OCI-LY1 (cell line): ENCODE data around the gene SIRPA.

Experiments
- H2AFZ ChIP-seq: fragments of 200-600 bp; sonication (generic), shearing (Covaris generic); 2 replicates; pipeline ENCODE4 v1.6.0; 2014; ENCODE audit warnings: antibody characterized with exemption, mild to moderate bottlenecking, low read length
- H3F3A ChIP-seq: fragments of 200-600 bp; sonication (generic), shearing (Covaris generic); 2 replicates; pipeline ENCODE4 v1.6.0; 2014; ENCODE audit warnings: mild to moderate bottlenecking, antibody characterized with exemption, low read length, moderate library complexity; ENCODE audit not compliant: insufficient read depth
- H3K27ac ChIP-seq: fragments of 200-600 bp; sonication (generic); 2 replicates; pipeline ENCODE4 v1.5.1; 2014; ENCODE audit warnings: low read length, mixed run types, mild to moderate bottlenecking, low read depth; ENCODE audit not compliant: poor library complexity, severe bottlenecking
- H3K27me3 ChIP-seq: fragments of 200-600 bp; sonication (generic); 2 replicates; pipeline ENCODE4 v1.6.0; 2014; ENCODE audit warnings: antibody characterized with exemption, mild to moderate bottlenecking, low read length, moderate library complexity; ENCODE audit not compliant: insufficient read depth
- H3K36me3 ChIP-seq: fragments of 200-600 bp; sonication (generic); 2 replicates; pipeline ENCODE4 v1.6.1; 2014; ENCODE audit warnings: mild to moderate bottlenecking, antibody characterized with exemption, low read length, moderate library complexity, mixed read lengths; ENCODE audit not compliant: insufficient read depth
- H3K4me1 ChIP-seq: fragments of 200-600 bp; sonication (generic); 2 replicates; pipeline ENCODE4 v1.5.1; 2014; ENCODE audit warnings: mild to moderate bottlenecking, low read length, moderate library complexity; ENCODE audit not compliant: insufficient read depth, severe bottlenecking
- H3K4me2 ChIP-seq: fragments of 200-600 bp; sonication (generic), shearing (Covaris generic); 2 replicates; pipeline ENCODE4 v1.6.1; 2014; ENCODE audit warnings: low read length
- H3K4me3 ChIP-seq: fragments of 200-600 bp; sonication (generic); 2 replicates; pipeline ENCODE4 v1.5.1; 2014; ENCODE audit warnings: low read length, low read depth, mild to moderate bottlenecking, mixed read lengths; ENCODE audit not compliant: poor library complexity, severe bottlenecking
- H3K79me2 ChIP-seq: fragments of 200-600 bp; shearing (Covaris generic); 2 replicates; pipeline ENCODE4 v1.6.1; 2016; ENCODE audit warnings: mixed run types, low read length, mixed read lengths; ENCODE audit not compliant: insufficient read depth
- H3K9ac ChIP-seq: fragments of 200-600 bp; sonication (generic), shearing (Covaris generic); 2 replicates; pipeline ENCODE4 v1.6.1; 2014; ENCODE audit warnings: mild to moderate bottlenecking, low read length, mixed read lengths
- H3K9me2 ChIP-seq: fragments of 200-600 bp; sonication (generic), shearing (Covaris generic); 2 replicates; pipeline ENCODE4 v1.6.1; 2014; ENCODE audit warnings: low read depth, mild to moderate bottlenecking, low read length, mixed read lengths
- H3K9me3 ChIP-seq: fragments of 200-600 bp; shearing (Covaris generic); 2 replicates; pipeline ENCODE4 v1.6.1; 2014; ENCODE audit warnings: low read length, mixed read lengths
- H4K20me1 ChIP-seq: fragments of 200-600 bp; sonication (generic), shearing (Covaris generic); 2 replicates; pipeline ENCODE4 v1.6.0; 2016; ENCODE audit warnings: mild to moderate bottlenecking, low read length; ENCODE audit not compliant: insufficient read depth
- CTCF ChIP-seq: fragments of 200-600 bp; sonication (generic), shearing (Covaris generic); IDR thresholded peaks from 2 replicates; pipeline ENCODE4 v1.5.1; 2017; ENCODE audit warnings: mild to moderate bottlenecking, antibody characterized with exemption, low read length, moderate library complexity, mixed read lengths
- EZH2 ChIP-seq: fragments of 200-600 bp; sonication (generic), shearing (Covaris generic); IDR thresholded peaks from 2 replicates; pipeline ENCODE4 v1.8.0; 2017; ENCODE audit warnings: borderline replicate concordance, mixed run types, mild to moderate bottlenecking, antibody characterized with exemption, low read length, moderate library complexity, mixed read lengths

Gene SIRPA

GRCh38 chr20:1897965-1898464, 2.8 kb downstream of the SIRPA start:
- Histone ChIP-seq H3K4me2 (no peak overlapping the region), H3K9me2 (no peaks in the 10 kb centered on the region), H3K4me1 (peaks cover 10% of the 10 kb centered on the region), H3K79me2 (no peaks in the 10 kb centered on the region), H3K36me3 (no peaks in the 10 kb centered on the region), H4K20me1 (no peaks in the 10 kb centered on the region), H3F3A (no peaks in the 10 kb centered on the region), H2AFZ (no peak overlapping the region), H3K9ac (no peak overlapping the region), H3K9me3 (no peaks in the 10 kb centered on the region), H3K4me3 (no peak overlapping the region), H3K27ac (no peak overlapping the region), H3K27me3 (no peaks in the 10 kb centered on the region; the same call in 1 of the 2 replicates)
- no peak for TF ChIP-seq EZH2

GRCh38 chr20:1898482-1899240, 3.5 kb downstream of the SIRPA start:
- Histone ChIP-seq H3K4me3 (no peak overlapping the region), H3K27ac (no peak overlapping the region), H3K36me3 (no peaks in the 10 kb centered on the region), H3K9me3 (no peaks in the 10 kb centered on the region), H3K79me2 (no peaks in the 10 kb centered on the region), H3F3A (no peaks in the 10 kb centered on the region), H3K27me3 (no peaks in the 10 kb centered on the region; the same call in 1 of the 2 replicates), H3K9ac (no peak overlapping the region), H3K4me1 (peaks cover 10% of the 10 kb centered on the region), H2AFZ (no peak overlapping the region), H3K9me2 (no peaks in the 10 kb centered on the region), H4K20me1 (no peaks in the 10 kb centered on the region), H3K4me2 (no peak overlapping the region)
- no peak for TF ChIP-seq EZH2

GRCh38 chr20:1899241-1899525, 4.0 kb downstream of the SIRPA start:
- Histone ChIP-seq H3K4me1 (peaks cover 10% of the 10 kb centered on the region), H3K4me3 (no peak overlapping the region), H3F3A (no peaks in the 10 kb centered on the region), H3K27me3 (no peaks in the 10 kb centered on the region; the same call in 1 of the 2 replicates), H3K9me3 (no peaks in the 10 kb centered on the region), H3K4me2 (no peak overlapping the region), H4K20me1 (no peaks in the 10 kb centered on the region), H3K79me2 (no peaks in the 10 kb centered on the region), H3K9ac (no peak overlapping the region), H3K36me3 (no peaks in the 10 kb centered on the region), H2AFZ (no peak overlapping the region), H3K27ac (no peak overlapping the region), H3K9me2 (no peaks in the 10 kb centered on the region)
- no peak for TF ChIP-seq CTCF
- TF ChIP-seq EZH2, result no peak

- no peaks in the 10 kb centered on the region for H3K9me3 ChIP-seq
- peaks cover 10% of the 10 kb centered on the region for H3K4me1 ChIP-seq
- TF ChIP-seq EZH2, result no peak
- peak; percentile 49; the same call in 1 of the 2 replicates for TF ChIP-seq CTCF
- H2AFZ ChIP-seq, result no peak overlapping the region
- no peaks in the 10 kb centered on the region; the same call in 1 of the 2 replicates for H3K27me3 ChIP-seq
- H3K4me3 ChIP-seq, result no peak overlapping the region
- no peaks in the 10 kb centered on the region for H3K36me3 ChIP-seq
- H3K27ac ChIP-seq, result no peak overlapping the region
- H3K9me2 ChIP-seq, result no peaks in the 10 kb centered on the region
- no peak overlapping the region for H3K4me2 ChIP-seq
- H3F3A ChIP-seq, result no peaks in the 10 kb centered on the region
- no peaks in the 10 kb centered on the region for H4K20me1 ChIP-seq
- H3K9ac ChIP-seq, result no peak overlapping the region
- H3K79me2 ChIP-seq, result no peaks in the 10 kb centered on the region
Observed at GRCh38 chr20:1900321-1900801, 5.2 kb downstream of the SIRPA start.
